NCI-H748 (cell line): ENCODE data around the gene UTRN.
A peak's percentile ranks its signal among the peaks of the same experiment; 100 is the strongest.

Source experiments
- DNase-seq: peaks from one replicate; lab custom pipeline; 2025; ENCODE audit not compliant: unreplicated experiment; lab: John Stamatoyannopoulos, UW

The UTRN gene

GRCh38 chr6:144311361-144311760 lies 26.2 kb downstream of the UTRN start:
- no peak for DNase-seq

DNA sequence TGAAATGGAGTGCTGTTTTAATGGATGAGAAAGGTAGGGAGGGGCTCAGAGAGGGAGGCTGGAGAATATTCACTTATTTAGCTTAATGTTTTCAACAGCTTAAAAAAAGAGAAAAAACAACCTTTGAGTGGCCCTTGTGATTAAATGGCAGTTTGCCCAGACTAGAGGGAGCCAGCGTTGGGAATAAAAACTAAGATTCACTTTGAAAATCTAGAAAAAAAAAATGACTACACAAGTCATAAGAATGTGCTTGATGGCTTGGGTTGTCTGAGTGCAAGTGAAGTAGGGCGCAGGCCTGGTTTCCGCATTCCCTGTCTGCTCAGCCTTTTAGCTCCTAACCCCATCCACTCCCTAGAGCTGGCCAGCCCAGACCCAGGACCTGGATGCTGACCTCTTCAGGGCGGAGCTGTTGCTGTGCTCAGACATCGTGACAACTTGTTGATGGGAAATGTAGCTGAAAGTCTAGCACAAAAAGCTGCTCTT lies 28.9 kb downstream of the UTRN start:
- no peak for DNase-seq

GRCh38 chr6:144314562-144314961 lies 29.4 kb downstream of the UTRN start:
- DNase-seq: no peak

DNA sequence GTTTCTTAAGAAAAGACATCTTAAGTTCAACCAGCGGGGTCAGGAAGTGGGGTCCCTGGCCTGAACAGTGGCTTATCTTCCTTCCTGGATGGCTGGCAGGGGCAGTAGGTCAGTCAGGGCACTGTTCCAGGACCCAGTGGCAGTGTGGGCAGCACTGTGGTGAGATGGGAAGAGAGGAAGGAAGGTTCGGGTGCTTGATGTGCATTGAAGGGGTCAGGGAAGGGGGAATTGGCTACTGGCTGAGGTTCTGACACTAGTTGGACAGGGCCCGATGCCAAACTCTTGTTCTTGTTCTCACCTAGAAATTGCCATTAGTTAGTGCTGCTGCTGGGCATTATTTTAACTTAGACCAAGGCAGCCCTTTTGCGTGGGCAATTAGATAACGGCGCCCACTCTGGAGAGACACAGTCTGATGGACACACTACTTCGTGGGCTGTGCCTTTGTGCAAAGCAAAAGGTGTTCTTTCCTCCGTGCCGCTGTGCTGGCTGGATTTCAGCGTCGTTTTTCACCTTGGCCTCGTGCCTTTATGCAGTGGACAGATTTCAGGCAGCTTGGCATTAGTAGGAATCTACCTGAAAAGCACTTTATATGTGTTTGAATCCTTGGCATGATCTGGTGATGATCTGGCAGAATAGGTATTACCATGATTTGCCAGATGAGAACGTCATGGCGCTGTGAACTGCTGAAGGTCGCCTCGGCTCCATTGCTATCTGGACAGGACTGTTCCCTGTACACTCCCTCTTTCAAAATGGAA lies 30.3 kb downstream of the UTRN start:
- no peak for DNase-seq

DNA sequence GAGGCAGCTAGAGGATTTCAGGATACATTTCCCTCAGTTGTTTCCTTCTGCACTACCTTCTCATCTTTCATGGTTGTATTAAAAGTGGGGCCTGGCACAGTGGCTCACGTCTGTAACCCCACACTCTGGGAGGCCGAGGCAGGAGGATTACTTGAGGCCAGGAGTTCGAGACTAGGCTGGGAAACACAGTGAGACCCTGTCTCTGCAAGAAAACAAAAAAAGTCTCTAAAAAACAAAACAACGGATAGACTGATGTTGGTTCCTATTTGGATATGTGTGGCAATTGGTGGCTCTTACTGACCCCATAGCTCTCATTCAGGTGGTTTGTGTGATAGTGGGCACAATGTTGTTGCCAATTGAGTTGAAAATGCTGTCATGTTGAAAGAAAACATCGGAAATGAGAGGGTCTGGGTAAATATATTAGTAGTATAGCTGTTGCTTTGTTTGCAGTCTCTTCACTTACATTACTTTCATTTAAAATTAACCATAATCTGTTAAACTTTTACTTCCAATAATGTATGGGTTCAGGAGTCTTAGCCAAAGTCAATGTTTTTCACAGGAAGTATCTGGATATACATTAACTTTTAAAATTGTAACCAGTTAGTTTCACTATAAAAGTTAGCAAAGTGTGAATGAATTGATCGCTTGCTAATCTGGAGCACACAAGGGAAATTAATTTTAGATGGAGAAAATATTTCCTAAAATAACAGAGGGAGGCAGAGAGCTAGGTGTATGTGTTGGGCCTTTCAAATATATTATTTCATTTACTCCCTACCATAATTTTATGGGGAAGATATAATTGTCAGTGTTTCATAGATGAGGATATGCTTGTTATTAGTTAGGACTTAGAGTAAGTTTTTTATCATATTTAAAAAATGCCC lies 31.1 kb downstream of the UTRN start:
- DNase-seq: no peak

GRCh38 chr6:144316862-144317195 lies 31.7 kb downstream of the UTRN start:
- no peak for DNase-seq

- no peak for DNase-seq
These were observed 32.6 kb downstream of the UTRN start for GRCh38 chr6:144317736-144318135.

GRCh38 chr6:144319211-144319610 lies 34.1 kb downstream of the UTRN start:
- DNase-seq: no peak

GRCh38 chr6:144320741-144321140 lies 35.6 kb downstream of the UTRN start:
- DNase-seq: peak; percentile 37

DNA sequence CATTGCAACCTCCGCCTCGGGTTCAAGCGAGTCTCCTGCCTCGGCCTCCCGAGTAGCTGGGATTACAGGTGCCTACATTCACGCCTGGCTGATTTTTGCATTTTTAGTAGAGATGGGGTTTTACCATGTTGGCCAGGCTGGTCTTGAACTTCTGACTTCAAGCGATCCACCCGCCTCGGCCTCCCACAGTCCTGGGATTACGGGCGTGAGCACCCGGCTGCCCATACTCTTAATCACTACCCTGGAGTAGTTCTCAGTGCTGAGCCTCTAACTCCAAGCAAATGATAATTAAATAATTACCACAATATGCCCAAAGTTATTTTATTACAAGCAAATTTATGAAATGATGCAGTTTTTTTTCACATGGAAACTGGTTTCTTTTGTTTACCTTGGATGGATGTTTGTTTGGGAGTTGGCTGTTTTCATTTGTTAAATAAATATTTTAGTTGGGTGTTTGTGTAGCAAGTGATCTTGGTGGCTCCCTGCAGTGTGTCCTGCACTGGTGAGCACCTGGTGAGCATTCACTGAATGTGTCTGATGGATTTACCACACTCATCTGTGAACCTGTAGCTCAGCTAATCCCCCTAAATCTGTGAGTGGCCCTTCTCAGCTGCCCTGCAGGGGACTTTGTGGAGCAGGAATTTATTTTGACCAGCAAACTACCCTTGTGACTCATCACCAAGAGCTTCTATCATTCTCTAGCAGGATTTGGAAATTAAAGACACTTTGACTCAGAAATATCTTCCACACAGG lies 36.9 kb downstream of the UTRN start:
- DNase-seq: peak; percentile 42

GRCh38 chr6:144325232-144325631 lies 40.1 kb downstream of the UTRN start:
- DNase-seq: no peak

GRCh38 chr6:144326393-144326792 lies 41.3 kb downstream of the UTRN start:
- DNase-seq: no peak

- no peak for DNase-seq
These were observed 41.9 kb downstream of the UTRN start for GRCh38 chr6:144327081-144327480.

DNA sequence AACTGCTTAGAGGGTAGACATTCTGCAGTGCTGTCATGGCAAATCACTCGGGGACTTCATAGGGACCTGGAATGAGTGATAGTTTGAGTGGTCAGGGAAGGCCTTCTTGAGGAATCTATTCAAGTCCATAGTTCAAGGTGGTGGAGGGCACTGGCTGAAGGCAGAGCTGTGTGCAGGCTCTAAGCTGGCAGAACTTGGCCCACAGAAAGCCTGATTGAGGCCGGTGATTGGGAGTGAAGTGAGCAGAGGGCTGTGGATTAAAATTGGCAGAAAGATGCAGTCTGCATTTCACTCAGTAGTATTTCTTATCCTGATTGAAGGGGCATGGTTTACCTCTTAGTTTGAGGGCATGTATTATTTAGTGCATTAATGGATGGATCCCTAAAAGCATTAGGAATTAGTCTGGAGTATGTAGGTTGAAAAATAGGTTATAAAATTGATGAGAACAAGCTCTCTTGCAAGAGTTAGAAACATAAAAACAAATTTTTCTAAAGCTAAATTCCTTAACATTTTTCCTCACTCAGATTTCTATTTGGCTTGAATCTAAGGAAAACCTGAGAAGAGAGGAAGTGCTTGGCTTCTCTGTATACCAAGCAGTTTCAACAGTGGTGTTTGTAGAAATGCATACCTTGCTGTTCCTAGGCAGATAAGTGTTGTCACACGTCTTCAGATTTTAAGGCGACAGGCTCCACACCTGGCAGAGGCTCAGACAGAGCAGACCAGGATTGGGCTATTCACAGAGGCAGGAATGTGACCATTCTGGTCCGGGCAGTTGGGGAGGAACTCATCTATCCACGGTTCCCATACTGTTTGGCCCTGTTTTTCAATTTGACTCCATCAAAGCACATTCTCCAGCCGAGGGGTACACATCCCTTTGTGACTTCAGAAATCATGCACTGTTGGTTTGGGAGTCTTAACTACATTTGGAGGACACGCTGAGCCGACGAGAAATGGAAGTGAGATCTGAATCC lies 45.2 kb downstream of the UTRN start:
- peak; percentile 83 for DNase-seq

- DNase-seq: peak; percentile 85
These were observed 46.4 kb downstream of the UTRN start for GRCh38 chr6:144331491-144331969.

DNA sequence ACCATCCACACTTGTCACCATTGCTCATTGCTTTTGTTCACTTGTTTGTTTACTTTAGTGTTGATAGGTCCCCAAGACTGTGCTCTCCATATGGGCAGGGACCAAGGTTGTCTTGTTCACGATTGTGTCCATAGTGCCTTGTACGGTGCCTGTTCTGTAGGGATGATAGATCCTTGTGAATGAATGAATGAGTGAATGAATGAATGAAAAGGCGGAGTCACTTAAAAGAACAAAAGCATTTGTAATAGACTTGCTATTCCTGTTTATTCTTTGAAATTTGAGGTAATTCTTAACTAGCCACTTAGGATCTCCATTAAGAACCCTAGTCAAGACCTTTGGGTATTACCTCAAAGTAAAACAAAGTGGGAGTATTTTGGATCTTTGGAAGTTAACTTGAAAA lies 47.0 kb downstream of the UTRN start:
- DNase-seq: no peak

GRCh38 chr6:144334150-144334708 lies 49.1 kb downstream of the UTRN start:
- DNase-seq: peak; percentile 41
